GM19025 (cell line): Measurements from ENCODE around the gene ANO3.
"Not testable (repeated sequence)": the region's sequence is repeated elsewhere in the genome, so short reads cannot be mapped to it uniquely, and the experiment has no call there.

Experiments used
- ATAC-seq: cut with Tn5 transposase; IDR thresholded peaks from one replicate; pipeline ENCODE4 v1.9.1; 2021; ENCODE audit warnings: mild to moderate bottlenecking, low read depth, moderate library complexity; ENCODE audit not compliant: unreplicated experiment

The ANO3 gene

DNA sequence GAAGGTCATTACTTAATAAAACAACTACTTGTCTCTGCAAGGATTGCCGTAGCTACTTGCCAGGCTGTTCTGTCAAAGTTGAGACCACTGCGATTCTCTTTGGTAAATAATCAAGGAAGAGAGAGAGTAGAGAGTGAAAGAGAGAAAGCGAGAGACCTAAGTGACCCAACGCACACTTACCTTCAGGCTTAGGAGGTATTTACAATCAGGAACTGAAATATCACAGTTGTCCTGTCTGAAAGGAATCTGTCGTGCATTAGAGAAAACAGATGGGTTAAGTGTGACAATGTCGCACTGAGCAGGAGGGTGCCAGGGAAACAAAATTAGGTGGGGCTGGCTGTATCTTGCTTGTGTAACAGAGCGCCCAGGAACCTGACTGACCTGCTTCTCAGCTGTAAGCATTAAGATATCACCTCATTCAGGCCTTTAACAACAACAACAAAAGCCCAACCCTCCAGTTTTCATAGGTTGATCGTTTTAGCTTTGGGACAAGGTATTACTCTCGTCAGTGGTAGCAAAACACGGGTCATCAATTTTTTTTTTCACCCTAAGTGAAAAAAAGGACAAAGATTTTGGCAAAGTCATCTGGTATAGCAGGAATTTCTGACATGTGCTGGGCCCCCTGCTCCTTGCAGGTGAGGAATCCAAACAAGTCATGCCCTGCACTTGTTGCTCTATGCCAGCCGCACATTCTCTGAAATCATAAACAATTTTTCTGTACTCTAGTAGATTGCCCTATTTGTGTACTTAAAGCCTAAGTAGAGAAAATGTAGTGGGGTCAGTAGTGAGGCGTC lies 240.1 kb downstream of the ANO3 start, which contains the start of gene MUC15:
MUC15 (minus strand) TSS at position 403 of the 794 bp plus-strand sequence. CDS start 5,169 bp downstream, outside the sequence.
- ATAC-seq = no peak

- ATAC-seq = no peak
These were observed 241.0 kb downstream of the ANO3 start for GRCh38 chr11:26572770-26573402.

DNA sequence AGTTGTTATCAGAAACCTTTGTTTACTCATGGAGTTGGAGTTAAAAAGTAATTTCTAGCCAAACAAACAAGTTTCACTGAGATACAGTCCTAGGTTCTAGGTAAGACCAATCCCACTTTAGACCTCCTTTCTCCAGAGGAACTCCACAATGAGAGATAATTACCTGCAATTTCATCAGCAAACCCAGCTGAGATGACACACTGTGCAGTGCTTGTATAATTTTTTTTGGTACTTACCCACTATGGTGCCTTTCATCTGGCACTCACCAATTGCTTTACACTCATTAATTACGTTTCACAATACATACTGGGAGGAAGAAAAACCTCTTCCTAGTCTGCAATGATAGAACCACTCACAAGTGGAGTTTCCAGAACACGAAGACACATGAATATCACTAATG lies 242.0 kb downstream of the ANO3 start:
- no peak for ATAC-seq

DNA sequence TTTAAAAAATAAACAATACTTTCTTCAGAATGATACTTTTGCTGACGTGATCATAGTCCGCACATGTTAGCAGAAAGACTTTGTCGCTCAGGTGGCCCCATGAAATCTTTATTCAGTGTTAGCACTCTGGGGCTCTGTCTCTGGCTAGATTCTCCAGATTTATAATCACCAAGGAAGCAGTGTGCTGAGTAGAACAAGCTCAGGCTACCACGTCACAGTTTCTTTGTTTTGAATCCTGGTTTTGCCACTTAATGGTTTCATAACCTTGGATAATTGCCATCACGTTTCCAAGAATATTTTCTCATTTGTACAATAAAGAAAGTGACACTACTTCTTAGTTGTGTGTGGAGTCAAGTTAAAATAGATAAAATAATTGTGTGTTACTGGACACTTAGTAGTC lies 244.0 kb downstream of the ANO3 start:
- no peak for ATAC-seq

- ATAC-seq = no peak
These were observed 247.2 kb downstream of the ANO3 start for GRCh38 chr11:26578998-26579661.

GRCh38 chr11:26579683-26580082 lies 247.8 kb downstream of the ANO3 start:
- ATAC-seq = no peak

DNA sequence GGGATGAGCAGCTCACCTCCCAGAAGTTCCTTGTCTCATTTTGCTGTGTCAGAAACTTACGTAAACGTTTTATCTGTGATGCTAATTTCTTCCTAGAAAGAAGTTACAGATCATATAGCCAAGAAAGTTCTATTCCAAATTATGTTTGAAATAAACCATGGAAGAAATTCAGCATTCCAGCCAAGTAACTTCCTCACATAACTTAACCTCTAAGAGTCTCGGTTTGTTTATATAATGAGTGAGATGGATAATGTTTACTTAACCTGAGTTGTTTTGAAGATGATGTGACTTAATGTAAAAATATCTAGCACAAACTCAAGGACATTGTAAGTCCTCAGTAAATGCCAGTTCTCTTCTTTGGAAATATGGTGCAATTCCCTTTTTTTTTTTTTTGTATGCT lies 249.0 kb downstream of the ANO3 start:
- ATAC-seq = no peak

DNA sequence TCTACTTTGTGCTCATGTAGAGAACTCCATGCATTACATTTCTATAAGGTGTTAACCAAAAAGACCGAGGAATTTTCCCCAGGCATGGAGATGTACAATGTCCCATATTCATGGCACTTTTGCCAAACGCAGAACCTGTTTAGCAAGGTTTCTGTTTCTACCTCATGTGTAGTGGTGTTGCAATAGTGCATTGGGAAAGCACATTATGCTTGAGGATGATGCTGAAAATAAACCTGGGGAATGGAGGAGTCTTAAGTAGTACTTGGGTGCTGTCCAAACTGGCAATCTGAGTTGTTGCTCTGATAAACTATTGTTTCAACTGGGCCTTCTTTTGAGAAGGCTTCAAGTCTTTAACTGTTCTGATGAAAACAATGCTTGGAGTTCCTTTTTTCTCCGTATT lies 251.6 kb downstream of the ANO3 start:
- ATAC-seq = no peak

DNA sequence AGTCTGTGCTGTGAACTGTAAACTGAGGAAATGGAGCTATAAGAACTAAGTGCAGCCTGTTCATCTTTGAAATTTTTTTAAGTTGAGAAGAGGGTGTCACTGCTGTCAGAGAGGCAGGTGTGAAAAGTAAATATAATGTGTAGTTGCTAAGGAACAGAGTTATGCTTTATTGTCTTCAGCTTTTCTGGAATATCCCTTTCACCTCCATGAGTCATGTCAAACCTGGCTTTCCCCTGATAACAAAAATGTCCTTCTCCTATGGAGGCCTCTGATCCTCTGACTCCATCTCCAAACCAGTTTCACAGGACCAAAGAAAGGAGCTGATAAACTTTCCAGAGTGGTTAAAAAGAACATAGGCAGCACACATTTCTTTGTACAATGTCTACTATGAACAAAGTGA lies 252.9 kb downstream of the ANO3 start:
- no peak for ATAC-seq

- no peak for ATAC-seq
These were observed 255.1 kb downstream of the ANO3 start for GRCh38 chr11:26587073-26587472.

DNA sequence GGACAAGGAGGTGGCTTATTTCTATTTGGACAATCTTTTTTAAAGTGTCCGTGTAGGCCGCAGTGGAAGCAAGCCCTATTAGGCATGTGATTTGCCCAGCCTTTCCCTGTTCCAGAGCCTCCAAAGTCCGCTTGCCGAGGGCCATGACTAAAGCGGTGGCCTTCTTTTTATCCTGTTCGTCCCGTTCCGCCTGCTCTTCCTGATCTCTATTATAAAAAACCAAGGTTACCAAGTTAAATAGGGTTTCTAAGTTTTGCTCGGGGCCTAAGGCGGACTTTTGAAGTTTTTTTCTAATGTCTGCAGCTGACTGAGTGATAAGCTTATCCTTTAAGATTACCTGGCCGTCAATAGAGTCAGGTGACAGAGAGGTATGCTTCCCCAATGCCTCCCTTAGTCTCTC lies 261.8 kb downstream of the ANO3 start:
- no peak for ATAC-seq

- not testable (repeated sequence) for ATAC-seq
These were observed 263.4 kb downstream of the ANO3 start for GRCh38 chr11:26595207-26595865.

GRCh38 chr11:26597049-26597689 lies 265.2 kb downstream of the ANO3 start:
- not testable (repeated sequence) for ATAC-seq

GRCh38 chr11:26597899-26598298 lies 266.0 kb downstream of the ANO3 start:
- no peak for ATAC-seq

- ATAC-seq = no peak
These were observed 267.5 kb downstream of the ANO3 start for GRCh38 chr11:26599425-26599824.

DNA sequence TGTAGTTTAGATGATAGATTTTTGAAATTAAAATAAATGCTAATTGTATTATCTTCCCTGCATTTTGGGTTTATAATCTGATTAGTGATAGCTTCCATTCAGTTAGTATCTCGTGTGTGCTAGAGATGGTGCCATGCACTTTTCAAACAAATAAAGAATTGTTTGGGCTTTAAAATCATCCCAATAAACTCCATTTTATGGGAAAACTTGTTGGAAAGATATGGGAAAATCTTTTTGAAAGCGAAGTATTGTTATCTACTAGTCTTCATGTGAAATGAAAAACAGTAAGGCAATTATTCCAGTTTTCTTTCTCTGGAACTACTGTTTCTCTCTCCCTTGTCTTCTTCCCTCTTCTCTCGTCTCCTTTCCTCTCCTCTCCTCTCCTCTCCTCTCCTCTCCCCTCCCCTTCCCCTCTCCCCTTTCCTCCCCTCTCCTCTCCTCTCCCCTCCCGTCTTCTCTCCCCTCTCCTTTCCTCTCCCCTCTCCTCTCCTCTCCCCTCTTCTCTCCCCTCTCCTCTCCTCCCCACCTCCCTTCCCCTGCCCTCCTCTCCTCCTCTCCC lies 268.0 kb downstream of the ANO3 start:
- no peak for ATAC-seq

DNA sequence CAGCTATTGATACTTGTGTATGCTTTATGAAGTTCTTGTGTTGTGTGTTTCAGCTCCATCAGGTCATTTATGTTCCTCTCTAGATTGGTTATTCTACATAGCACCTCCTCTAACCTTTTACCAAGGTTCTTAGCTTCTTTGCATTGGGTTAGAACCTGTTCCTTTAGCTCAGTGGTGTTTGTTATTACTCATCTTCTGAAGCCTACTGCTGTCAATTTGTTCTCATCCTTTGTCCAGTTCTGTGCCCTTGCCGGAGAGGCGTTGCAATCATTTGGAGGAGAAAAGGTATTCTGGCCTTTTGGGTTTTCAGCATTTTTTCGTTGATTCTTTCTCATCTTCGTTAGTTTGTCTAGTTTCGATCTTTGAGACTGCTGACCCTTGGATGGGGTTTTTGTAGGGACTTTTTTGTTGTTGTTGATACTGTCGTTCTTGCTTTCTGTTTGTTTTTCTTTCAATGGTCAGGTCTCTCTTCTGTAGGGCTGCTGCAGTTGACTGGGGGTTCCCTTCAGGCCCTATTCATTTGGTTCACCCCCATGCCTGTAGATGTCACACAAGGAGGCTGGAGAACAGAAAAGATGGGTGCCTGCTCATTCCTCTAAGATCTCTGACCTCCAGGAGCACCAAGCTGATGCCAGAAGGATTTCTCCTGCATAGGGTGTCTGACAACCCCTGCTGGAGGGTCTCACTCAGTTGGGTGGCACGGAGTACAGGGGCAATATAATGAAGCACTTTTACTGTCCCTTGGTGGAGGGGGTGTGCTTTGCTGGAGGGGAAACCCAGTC lies 276.0 kb downstream of the ANO3 start:
- ATAC-seq = peak; percentile 57

GRCh38 chr11:26608507-26609146 lies 276.7 kb downstream of the ANO3 start:
- peak; percentile 34 for ATAC-seq

DNA sequence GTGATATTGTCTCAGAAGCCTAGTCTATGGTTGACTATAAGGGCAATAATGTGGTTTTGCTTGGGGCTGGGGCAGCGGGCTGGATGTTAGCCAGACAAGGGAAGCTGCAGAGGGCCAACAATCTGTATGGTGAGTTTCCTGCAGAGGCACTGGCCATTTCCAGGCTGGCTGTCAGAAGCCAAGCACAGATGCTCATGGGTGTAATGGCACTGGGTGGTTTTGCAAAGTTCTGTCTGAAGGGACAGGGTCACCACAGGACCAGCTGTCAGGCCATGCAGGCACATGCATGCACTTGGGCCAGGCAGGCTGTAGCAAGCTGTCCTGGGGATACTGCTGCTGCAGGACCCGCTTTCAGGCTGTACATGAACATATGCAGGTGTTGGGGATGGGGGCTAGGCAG lies 281.8 kb downstream of the ANO3 start:
- no peak for ATAC-seq
